Measurements from ENCODE around the gene GNAS. TPM values are rescaled to one million over a fixed set of nuclear protein-coding genes. Genes with fewer than 3 reads are reported as not detected.

GNAS gene
- total RNA-seq, 3 donors from 2014 or later, result 448 to 714 (median 570) TPM

DNA sequence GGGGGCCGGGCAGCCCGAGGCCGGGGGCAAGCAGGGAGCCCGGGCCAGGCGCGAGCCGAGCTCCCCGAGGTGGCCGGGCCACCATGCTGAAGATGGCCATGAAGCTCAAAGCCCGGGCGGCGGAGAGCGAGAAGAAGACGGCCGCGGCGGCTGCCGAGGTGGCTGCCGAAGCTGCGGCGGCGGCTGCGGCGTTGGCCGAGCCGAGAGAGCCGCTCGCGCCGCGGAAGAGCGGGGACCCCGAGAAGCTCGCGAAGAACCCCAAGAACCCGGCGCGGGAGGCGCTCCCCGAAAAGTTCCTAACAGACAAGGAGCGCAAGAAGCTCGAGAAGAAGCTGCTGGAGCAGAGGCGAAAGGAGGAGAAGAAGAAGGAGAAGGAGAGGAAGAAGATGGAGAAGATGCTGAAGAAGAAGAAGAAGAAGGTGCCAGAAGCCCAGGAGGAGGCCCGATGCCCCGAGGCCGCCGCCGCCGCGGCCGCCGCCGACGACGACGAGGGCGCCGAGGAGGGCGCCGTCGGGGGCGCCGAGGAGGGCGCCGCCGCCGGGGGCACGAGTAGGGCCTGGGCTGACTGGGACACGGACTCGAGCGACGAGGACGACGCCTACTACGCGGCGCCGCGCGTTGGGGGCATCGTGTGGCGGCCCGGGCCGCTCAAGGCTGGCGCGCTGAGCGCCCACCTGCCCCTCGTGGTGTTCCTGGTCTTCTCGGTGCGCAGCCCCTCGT lies 37.4 kb downstream of the GNAS start:
- Histone ChIP-seq H3K9me3 (no peaks in the 10 kb centered on the region), H3K27ac (peak overlapping the region; percentile 99 to 100), H3K36me3 (no peaks in the 10 kb centered on the region), H3K4me1 (peaks cover 3 to 18% of the 10 kb centered on the region in 2 donors), H3K4me3 (peak overlapping the region; percentile 81 to 96 (median 92)), H3K27me3 (no peaks in the 10 kb centered on the region)
- DNase-seq (ENCODE audit: low spot score in 2 of 2), result no peak
- no peak for TF ChIP-seq POLR2AphosphoS5 (IDR thresholded peaks at IDR 0.05)
- intact Hi-C loops (cut with DNase I; ENCODE audit: low total_unique reads), result loop anchor here (10.0 kb wide), 1 partner anchor 95 kb away; the partner anchor contains the start of gene NELFCD

DNA sequence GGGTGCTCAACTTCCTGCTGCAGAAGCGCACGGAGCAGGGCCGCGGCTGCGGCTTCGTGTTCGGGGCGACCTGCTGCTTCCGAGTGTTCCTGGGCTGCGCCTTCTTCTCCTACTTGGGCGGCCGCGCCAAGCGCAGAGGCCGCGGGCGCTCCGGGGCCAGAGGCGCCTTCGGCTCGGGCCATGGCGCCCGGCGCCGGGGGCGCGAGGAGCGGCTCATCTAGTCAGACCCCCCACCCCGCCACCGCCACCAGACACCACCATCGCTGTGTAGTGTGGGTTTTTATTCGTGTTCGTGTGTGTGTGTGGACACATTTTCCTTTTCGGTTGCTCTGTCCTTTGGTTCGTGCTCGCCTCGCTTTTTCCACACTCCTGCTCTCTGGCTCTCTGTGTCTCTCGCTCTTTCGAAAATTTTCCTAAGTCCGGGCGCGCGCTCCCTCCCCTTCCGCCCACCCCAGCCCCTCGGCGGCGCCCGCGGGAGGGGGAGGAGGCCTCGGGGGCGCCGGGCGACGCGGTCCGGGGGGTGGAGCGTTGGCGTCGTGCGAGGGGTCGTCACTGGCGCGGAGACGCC lies 38.1 kb downstream of the GNAS start:
- Histone ChIP-seq H3K9me3 (no peaks in the 10 kb centered on the region), H3K4me3 (peak overlapping the region; percentile 81 to 96 (median 92)), H3K4me1 (peaks cover 10 to 22% of the 10 kb centered on the region in 2 donors), H3K36me3 (no peaks in the 10 kb centered on the region), H3K27ac (peak overlapping the region; percentile 99 to 100), H3K27me3 (no peaks in the 10 kb centered on the region)
- peak in 2 of 3 donors; percentile 13 to 44 for TF ChIP-seq POLR2AphosphoS5 (IDR thresholded peaks at IDR 0.05)
- no peak for TF ChIP-seq POLR2A (IDR thresholded peaks at IDR 0.05)
- peak; percentile 64 to 65 for DNase-seq (ENCODE audit: low spot score in 2 of 2)
- intact Hi-C loops (cut with DNase I; ENCODE audit: low total_unique reads), result loop anchor here (10.0 kb wide), 1 partner anchor 94 kb away; the partner anchor contains the start of gene NELFCD

GRCh38 chr20:58891086-58891717 lies 38.7 kb downstream of the GNAS start:
- intact Hi-C loops (cut with DNase I; ENCODE audit: low total_unique reads), result loop anchor here (10.0 kb wide), 1 partner anchor 94 kb away; the partner anchor contains the start of gene NELFCD
- Histone ChIP-seq H3K4me1 (peaks cover 13 to 28% of the 10 kb centered on the region in 2 donors), H3K27me3 (no peaks in the 10 kb centered on the region), H3K9me3 (no peaks in the 10 kb centered on the region), H3K36me3 (no peaks in the 10 kb centered on the region), H3K4me3 (peak overlapping the region; percentile 81 to 96 (median 92)), H3K27ac (peak overlapping the region; percentile 99 to 100)
- peak; percentile 70 to 79 for DNase-seq (ENCODE audit: low spot score in 2 of 2)
- TF ChIP-seq POLR2A (IDR thresholded peaks at IDR 0.05) (no peak), POLR2AphosphoS5 (IDR thresholded peaks at IDR 0.05) (peak in 1 of 3 donors; percentile 29)

DNA sequence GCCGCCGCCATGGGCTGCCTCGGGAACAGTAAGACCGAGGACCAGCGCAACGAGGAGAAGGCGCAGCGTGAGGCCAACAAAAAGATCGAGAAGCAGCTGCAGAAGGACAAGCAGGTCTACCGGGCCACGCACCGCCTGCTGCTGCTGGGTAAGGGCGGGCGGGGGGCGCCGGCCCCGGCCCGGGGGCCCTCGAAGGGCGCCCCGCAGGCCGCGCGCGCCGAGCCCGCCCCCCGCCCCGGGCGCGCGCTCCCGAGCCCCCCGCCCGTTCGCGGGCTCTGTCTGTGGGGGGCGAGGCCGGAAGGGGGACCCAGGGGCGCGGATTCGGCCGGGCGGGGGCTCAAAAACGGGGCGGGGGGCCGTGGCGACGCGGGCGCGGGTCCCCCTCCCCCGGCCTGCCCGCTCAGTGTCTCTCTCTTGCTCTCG lies 39.2 kb downstream of the GNAS start:
- DNase-seq (ENCODE audit: low spot score in 2 of 2), result no peak
- no peaks in the 10 kb centered on the region for H3K27me3 ChIP-seq
- H3K9me3 ChIP-seq, result no peaks in the 10 kb centered on the region
- peaks cover 13 to 31% of the 10 kb centered on the region in 2 donors for H3K4me1 ChIP-seq
- no peaks in the 10 kb centered on the region for H3K36me3 ChIP-seq
- H3K27ac ChIP-seq, result peak overlapping the region; percentile 99 to 100
- TF ChIP-seq, protein P1, sequence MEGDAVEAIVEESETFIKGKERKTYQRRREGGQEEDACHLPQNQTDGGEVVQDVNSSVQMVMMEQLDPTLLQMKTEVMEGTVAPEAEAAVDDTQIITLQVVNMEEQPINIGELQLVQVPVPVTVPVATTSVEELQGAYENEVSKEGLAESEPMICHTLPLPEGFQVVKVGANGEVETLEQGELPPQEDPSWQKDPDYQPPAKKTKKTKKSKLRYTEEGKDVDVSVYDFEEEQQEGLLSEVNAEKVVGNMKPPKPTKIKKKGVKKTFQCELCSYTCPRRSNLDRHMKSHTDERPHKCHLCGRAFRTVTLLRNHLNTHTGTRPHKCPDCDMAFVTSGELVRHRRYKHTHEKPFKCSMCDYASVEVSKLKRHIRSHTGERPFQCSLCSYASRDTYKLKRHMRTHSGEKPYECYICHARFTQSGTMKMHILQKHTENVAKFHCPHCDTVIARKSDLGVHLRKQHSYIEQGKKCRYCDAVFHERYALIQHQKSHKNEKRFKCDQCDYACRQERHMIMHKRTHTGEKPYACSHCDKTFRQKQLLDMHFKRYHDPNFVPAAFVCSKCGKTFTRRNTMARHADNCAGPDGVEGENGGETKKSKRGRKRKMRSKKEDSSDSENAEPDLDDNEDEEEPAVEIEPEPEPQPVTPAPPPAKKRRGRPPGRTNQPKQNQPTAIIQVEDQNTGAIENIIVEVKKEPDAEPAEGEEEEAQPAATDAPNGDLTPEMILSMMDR (IDR thresholded peaks at IDR 0.05), result no peak
- TF ChIP-seq POLR2A (IDR thresholded peaks at IDR 0.05), result no peak
- TF ChIP-seq POLR2AphosphoS5 (IDR thresholded peaks at IDR 0.05), result peak in 1 of 3 donors; percentile 24
- intact Hi-C loops (cut with DNase I; ENCODE audit: low total_unique reads), result loop anchor here (10.0 kb wide), 1 partner anchor 93 kb away; the partner anchor contains the start of gene NELFCD
- peak overlapping the region; percentile 81 to 96 (median 92) for H3K4me3 ChIP-seq

DNA sequence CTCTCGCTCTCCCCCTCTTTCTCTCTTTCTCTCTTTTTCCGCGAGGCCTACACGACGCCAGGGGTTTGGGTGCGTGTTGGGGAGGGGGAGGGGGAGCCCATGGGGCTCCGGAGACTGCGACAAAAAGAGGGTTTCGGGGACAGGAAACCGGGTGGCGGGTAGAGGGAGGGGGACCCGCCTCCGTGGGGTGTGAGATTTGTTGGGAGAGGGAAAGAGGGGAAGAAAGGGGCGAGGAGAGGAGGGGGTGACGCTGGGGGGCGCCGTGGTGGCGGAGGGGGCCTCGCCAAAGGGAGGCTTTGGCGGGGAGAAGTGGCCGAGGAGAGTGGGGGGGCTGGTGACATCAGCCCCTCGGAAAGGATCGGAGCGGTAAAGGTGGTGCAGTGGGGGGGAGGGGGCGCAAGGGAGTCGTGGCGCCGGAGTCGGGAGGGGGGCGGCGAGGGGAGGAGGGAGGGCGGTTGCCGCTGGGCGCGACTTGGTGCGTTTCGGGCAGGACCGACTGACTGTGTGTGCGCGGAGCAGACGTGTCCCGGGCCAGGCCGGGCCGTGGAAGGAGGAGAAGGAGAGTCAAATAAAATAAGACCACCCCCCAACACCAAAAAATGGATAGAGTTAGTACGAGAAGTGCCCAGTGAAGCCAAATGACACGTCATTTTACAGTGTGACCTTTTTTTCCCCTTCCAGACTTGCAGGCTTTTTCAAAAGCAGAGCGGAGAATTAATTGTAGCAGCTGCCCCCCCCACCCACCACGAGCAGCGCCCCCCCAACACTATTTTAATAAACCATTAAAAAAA lies 39.8 kb downstream of the GNAS start:
- H3K36me3 ChIP-seq, result no peaks in the 10 kb centered on the region
- no peaks in the 10 kb centered on the region for H3K9me3 ChIP-seq
- no peaks in the 10 kb centered on the region for H3K27me3 ChIP-seq
- H3K27ac ChIP-seq, result peak overlapping the region; percentile 99 to 100
- peak; percentile 67 to 70 for DNase-seq (ENCODE audit: low spot score in 2 of 2)
- intact Hi-C loops (cut with DNase I; ENCODE audit: low total_unique reads), result loop anchor here (10.0 kb wide), 1 partner anchor 92 kb away; the partner anchor contains the start of gene NELFCD
- H3K4me1 ChIP-seq, result peaks cover 13 to 31% of the 10 kb centered on the region in 2 donors
- TF ChIP-seq, protein P1 (IDR thresholded peaks at IDR 0.05), result no peak
- TF ChIP-seq POLR2A (IDR thresholded peaks at IDR 0.05) (no peak), POLR2AphosphoS5 (IDR thresholded peaks at IDR 0.05) (no peak)
- H3K4me3 ChIP-seq, result peak overlapping the region; percentile 81 to 96 (median 92)

- H3K27ac ChIP-seq, result peak overlapping the region; percentile 99 to 100
- no peaks in the 10 kb centered on the region for H3K27me3 ChIP-seq
- no peak for DNase-seq (ENCODE audit: low spot score in 2 of 2)
- no peaks in the 10 kb centered on the region for H3K36me3 ChIP-seq
- H3K9me3 ChIP-seq, result no peaks in the 10 kb centered on the region
- peaks cover 13 to 31% of the 10 kb centered on the region in 2 donors for H3K4me1 ChIP-seq
- TF ChIP-seq POLR2AphosphoS5 (IDR thresholded peaks at IDR 0.05) (no peak), POLR2A (IDR thresholded peaks at IDR 0.05) (no peak)
- TF ChIP-seq, protein P1 (IDR thresholded peaks at IDR 0.05), result no peak
- intact Hi-C loops (cut with DNase I; ENCODE audit: low total_unique reads), result loop anchor here (10.0 kb wide), 1 partner anchor 92 kb away; the partner anchor contains the start of gene NELFCD
- peak overlapping the region; percentile 81 to 96 (median 92) for H3K4me3 ChIP-seq
Measured at GRCh38 chr20:58892932-58893224, 40.4 kb downstream of the GNAS start.
